SH-SY5Y (cell line): ENCODE data around the gene BCAT1.

Experiments used
- GATA2 ChIP-seq: IDR thresholded peaks from 2 replicates; pipeline ENCODE4 v1.6.1; 2011; ENCODE audit warnings: mild to moderate bottlenecking, low read depth, low read length
- GATA3 ChIP-seq: IDR thresholded peaks from 2 replicates; pipeline ENCODE4 v1.6.1; 2011; ENCODE audit warnings: low read depth, mild to moderate bottlenecking, low read length, moderate library complexity

- TF ChIP-seq GATA2 (no peak), GATA3 (no peak)
Measured at GRCh38 chr12:24948420-24948756, 513 bp downstream of the BCAT1 start.
